Liver (tissue), 9 donors: ENCODE results near the gene THSD4. TPM values are rescaled to one million over a fixed set of nuclear protein-coding genes. Genes with fewer than 3 reads are reported as not detected.
"Not testable (repeated sequence)": the region's sequence is repeated elsewhere in the genome, so short reads cannot be mapped to it uniquely, and the experiment has no call there.

Experiments
- DNase-seq: peaks from one replicate; pipeline ENCODE4 v3.0.0-alpha.2; 2017; ENCODE audit warnings: low spot score
- H3K27ac ChIP-seq, 2 donors: one replicate each; pipeline ENCODE4 v1.7.0; 2013; ENCODE audit warnings: inconsistent platforms in 2 of 2, low read length in 2 of 2, control low read depth in 1 of 2, low read depth in 1 of 2, mild to moderate bottlenecking in 1 of 2
- H3K27me3 ChIP-seq, 4 donors: one replicate each; pipeline versions ENCODE4 v1.6.1 to v1.7.0; 2013; ENCODE audit warnings: low read length in 3 of 4, inconsistent platforms in 1 of 4, mild to moderate bottlenecking in 1 of 4, moderate library complexity in 1 of 4; ENCODE audit not compliant: control insufficient read depth in 4 of 4, insufficient read depth in 4 of 4
- H3K36me3 ChIP-seq, 4 donors: one replicate each; pipeline versions ENCODE4 v1.6.1 to v1.7.0; 2013; ENCODE audit warnings: low read length in 3 of 4, mild to moderate bottlenecking in 3 of 4, low read depth in 1 of 4, moderate library complexity in 1 of 4; ENCODE audit not compliant: control insufficient read depth in 4 of 4, insufficient read depth in 3 of 4
- H3K4me1 ChIP-seq, 4 donors: one replicate each; pipeline versions ENCODE4 v1.6.1 to v1.7.0; 2013; ENCODE audit warnings: low read length in 3 of 4, mild to moderate bottlenecking in 3 of 4, moderate library complexity in 1 of 4; ENCODE audit not compliant: control insufficient read depth in 4 of 4, insufficient read depth in 4 of 4
- H3K4me3 ChIP-seq, 3 donors: one replicate each; pipeline versions ENCODE4 v1.6.1 to v1.7.0; 2013; ENCODE audit warnings: low read length in 3 of 3, control low read depth in 1 of 3, low read depth in 1 of 3, mild to moderate bottlenecking in 1 of 3
- H3K9ac ChIP-seq, 2 donors: one replicate each; pipeline ENCODE4 v1.7.0; 2013; ENCODE audit warnings: low read length in 2 of 2, mild to moderate bottlenecking in 2 of 2, moderate library complexity in 2 of 2, control low read depth in 1 of 2, low read depth in 1 of 2
- H3K9me3 ChIP-seq, 4 donors: one replicate each; pipeline versions ENCODE4 v1.6.1 to v1.7.0; 2013; ENCODE audit warnings: low read length in 3 of 4; ENCODE audit not compliant: control insufficient read depth in 4 of 4
- EGR1 ChIP-seq, 2 donors: IDR thresholded peaks; 2 replicates each; pipeline ENCODE4 v1.6.1; 2016 to 2018; ENCODE audit warnings: antibody characterized with exemption in 2 of 2, low read depth in 2 of 2
- FOXA1 ChIP-seq: IDR thresholded peaks from 2 replicates; pipeline ENCODE4 v1.6.1; 2016; ENCODE audit warnings: antibody characterized with exemption
- FOXA2 ChIP-seq: IDR thresholded peaks from 2 replicates; pipeline ENCODE4 v1.6.1; 2016; ENCODE audit warnings: antibody characterized with exemption
- GABPA ChIP-seq, 2 donors: IDR thresholded peaks in 1 of 2; conservative IDR thresholded peaks in 1 of 2; 2 replicates each; pipeline ENCODE4 v1.6.1; 2016; ENCODE audit warnings: antibody characterized with exemption in 2 of 2, mild to moderate bottlenecking in 1 of 2, moderate library complexity in 1 of 2
- HNF4A ChIP-seq, 2 donors: conservative IDR thresholded peaks; 2 replicates each; pipeline ENCODE4 v1.6.1; 2016; ENCODE audit warnings: antibody characterized with exemption in 2 of 2, mild to moderate bottlenecking in 2 of 2
- HNF4G ChIP-seq: IDR thresholded peaks from 2 replicates; pipeline ENCODE4 v1.6.1; 2016; ENCODE audit warnings: antibody characterized with exemption
- JUND ChIP-seq, 2 donors: IDR thresholded peaks; 2 replicates each; pipeline ENCODE4 v1.6.1; 2016; ENCODE audit warnings: antibody characterized with exemption in 2 of 2
- NR2F2 ChIP-seq: IDR thresholded peaks from 2 replicates; pipeline ENCODE4 v1.6.1; 2016; ENCODE audit warnings: antibody characterized with exemption
- RAD21 ChIP-seq, 2 donors: IDR thresholded peaks; 2 replicates each; pipeline ENCODE4 v1.6.1; 2016; ENCODE audit warnings: antibody characterized with exemption in 2 of 2, mild to moderate bottlenecking in 2 of 2
- RXRA ChIP-seq, 2 donors: IDR thresholded peaks; 2 replicates each; pipeline ENCODE4 v1.6.1; 2017 to 2018; ENCODE audit warnings: antibody characterized with exemption in 2 of 2, mild to moderate bottlenecking in 1 of 2
- SP1 ChIP-seq: IDR thresholded peaks from 2 replicates; pipeline ENCODE4 v1.6.1; 2018; ENCODE audit warnings: antibody characterized with exemption, mild to moderate bottlenecking
- TAF1 ChIP-seq: conservative IDR thresholded peaks from 2 replicates; pipeline ENCODE4 v1.6.1; 2016; ENCODE audit warnings: antibody characterized with exemption, mild to moderate bottlenecking
- YY1 ChIP-seq: IDR thresholded peaks from 2 replicates; pipeline ENCODE4 v1.6.1; 2016; ENCODE audit warnings: antibody characterized with exemption, mild to moderate bottlenecking
- WGBS: extraction: QIAGEN DNeasy Blood & Tissue Kit; methylation state at CpG from one replicate; pipeline ENCODE4 v1.1.7; 2013; 5-methylcytosine and 5-hydroxymethylcytosine counted together
- polyA plus RNA-seq, 2 donors: library from polyadenylated mRNA; stranded (reverse) in 1 of 2; unstranded in 1 of 2; fragments of 200-250 nt in 1 of 2; fragments of >200 nt in 1 of 2; fragmentation: Nextera tagmentation in 1 of 2; extraction: Ambion mirVana in 1 of 2; gene quantifications; one replicate each; pipeline versions ENCODE4 v1.2.1 to v1.2.3, GENCODE V29; 2013 to 2015
- total RNA-seq, 2 donors: library from RNA; depleted of rRNA; stranded (reverse); fragments of >200 nt; gene quantifications; one replicate each; pipeline ENCODE4 v1.2.3, GENCODE V29; 2014
- TF ChIP-seq, protein P1 (sequence below): IDR thresholded peaks from 2 replicates; pipeline ENCODE4 v1.6.1; 2016; ENCODE audit warnings: antibody characterized with exemption
- TF ChIP-seq, protein P2 (sequence below): IDR thresholded peaks from 2 replicates; pipeline ENCODE4 v1.6.1; 2016; ENCODE audit warnings: antibody characterized with exemption
- TF ChIP-seq, protein P3 (sequence below): fragments of 150-350 bp; IDR thresholded peaks from 2 replicates; pipeline ENCODE4 v1.5.1; 2017; ENCODE audit warnings: improper control_type of control experiment, low read depth, low read length; ENCODE audit not compliant: missing input control
- TF ChIP-seq, protein P4 (sequence below): IDR thresholded peaks from 2 replicates; pipeline ENCODE4 v1.6.1; 2016; ENCODE audit warnings: antibody characterized with exemption, mild to moderate bottlenecking
- TF ChIP-seq, protein P5 (sequence below): IDR thresholded peaks from 2 replicates; pipeline ENCODE4 v1.6.1; 2016; ENCODE audit warnings: antibody characterized with exemption
- donor health status: healthy.
- donor health status: healthy.
- donor health status: healthy.
- donor health status: healthy.
- donor health status: healthy.

Gene THSD4
- total and polyA plus RNA-seq, 4 donors: 0.23 to 11.5 (median 1.9) TPM

DNA sequence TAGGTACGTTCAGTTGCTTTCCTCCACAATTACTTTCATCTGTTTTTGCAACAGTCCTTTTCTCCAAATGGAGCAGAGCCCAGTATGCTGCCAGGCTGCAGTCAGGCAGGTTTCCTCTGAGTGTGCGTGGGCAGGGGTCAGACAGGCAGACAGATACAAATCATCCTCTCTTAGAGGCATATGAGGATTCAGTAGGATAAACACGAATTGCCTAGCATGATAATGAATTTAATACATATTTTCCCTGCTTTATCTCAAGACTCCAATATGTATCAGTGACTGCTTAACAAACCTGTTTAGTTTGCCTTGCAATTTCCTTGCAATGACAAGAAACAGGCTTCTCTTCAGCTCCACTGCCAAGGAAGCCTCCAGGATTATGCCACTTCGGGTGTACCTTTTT, 554.4 kb downstream of the THSD4 start:
- no peak overlapping the region for H3K9ac ChIP-seq
- H3K36me3 ChIP-seq: no peaks in the 10 kb centered on the region
- peaks cover 2 to 20% (median 15%) of the 10 kb centered on the region in 4 donors for H3K4me1 ChIP-seq
- H3K9me3 ChIP-seq: no peaks in the 10 kb centered on the region
- 41% methylated on average over 4 of the region's 4 CpGs for WGBS
- no peak overlapping the region for H3K4me3 ChIP-seq
- TF ChIP-seq, protein P1, sequence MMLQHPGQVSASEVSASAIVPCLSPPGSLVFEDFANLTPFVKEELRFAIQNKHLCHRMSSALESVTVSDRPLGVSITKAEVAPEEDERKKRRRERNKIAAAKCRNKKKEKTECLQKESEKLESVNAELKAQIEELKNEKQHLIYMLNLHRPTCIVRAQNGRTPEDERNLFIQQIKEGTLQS: no peak
- TF ChIP-seq EGR1 (IDR thresholded peaks at IDR 0.05; ENCODE audit: low read depth in 2 of 2) (peak in 1 of 2 donors; percentile 26), GABPA (IDR thresholded peaks at IDR 0.05 in 1 of 2, conservative IDR thresholded peaks at IDR 0.05 in 1 of 2) (no peak), RXRA (IDR thresholded peaks at IDR 0.05) (no peak), HNF4A (conservative IDR thresholded peaks at IDR 0.05) (peak in 1 of 2 donors; percentile 24), RAD21 (IDR thresholded peaks at IDR 0.05) (no peak), YY1 (no peak), HNF4G (no peak)
- TF ChIP-seq, protein P2, sequence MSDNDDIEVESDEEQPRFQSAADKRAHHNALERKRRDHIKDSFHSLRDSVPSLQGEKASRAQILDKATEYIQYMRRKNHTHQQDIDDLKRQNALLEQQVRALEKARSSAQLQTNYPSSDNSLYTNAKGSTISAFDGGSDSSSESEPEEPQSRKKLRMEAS: no peak
- TF ChIP-seq, protein P3, sequence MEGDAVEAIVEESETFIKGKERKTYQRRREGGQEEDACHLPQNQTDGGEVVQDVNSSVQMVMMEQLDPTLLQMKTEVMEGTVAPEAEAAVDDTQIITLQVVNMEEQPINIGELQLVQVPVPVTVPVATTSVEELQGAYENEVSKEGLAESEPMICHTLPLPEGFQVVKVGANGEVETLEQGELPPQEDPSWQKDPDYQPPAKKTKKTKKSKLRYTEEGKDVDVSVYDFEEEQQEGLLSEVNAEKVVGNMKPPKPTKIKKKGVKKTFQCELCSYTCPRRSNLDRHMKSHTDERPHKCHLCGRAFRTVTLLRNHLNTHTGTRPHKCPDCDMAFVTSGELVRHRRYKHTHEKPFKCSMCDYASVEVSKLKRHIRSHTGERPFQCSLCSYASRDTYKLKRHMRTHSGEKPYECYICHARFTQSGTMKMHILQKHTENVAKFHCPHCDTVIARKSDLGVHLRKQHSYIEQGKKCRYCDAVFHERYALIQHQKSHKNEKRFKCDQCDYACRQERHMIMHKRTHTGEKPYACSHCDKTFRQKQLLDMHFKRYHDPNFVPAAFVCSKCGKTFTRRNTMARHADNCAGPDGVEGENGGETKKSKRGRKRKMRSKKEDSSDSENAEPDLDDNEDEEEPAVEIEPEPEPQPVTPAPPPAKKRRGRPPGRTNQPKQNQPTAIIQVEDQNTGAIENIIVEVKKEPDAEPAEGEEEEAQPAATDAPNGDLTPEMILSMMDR: no peak
- no peaks in the 10 kb centered on the region for H3K27me3 ChIP-seq
- peak overlapping the region in 1 of 2 donors; percentile 20 for H3K27ac ChIP-seq
- no peak for DNase-seq

DNA sequence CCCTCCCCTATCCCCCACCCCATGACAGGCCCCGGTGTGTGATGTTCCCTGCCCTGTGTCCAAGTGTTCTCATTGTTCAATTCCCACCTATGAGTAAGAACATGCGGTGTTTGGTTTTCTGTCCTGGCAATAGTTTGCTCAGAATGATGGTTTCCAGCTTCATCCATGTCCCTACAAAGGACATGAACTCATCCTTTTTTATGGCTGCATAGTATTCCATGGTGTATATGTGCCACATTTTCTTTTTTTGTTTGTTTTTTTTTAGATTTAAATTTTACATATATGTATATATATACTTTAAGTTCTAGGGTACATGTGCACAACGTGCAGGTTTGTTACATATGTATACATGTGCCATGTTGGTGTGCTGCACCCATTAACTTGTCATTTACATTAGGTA, 555.0 kb downstream of the THSD4 start:
- 92% methylated on average over 3 of the region's 3 CpGs for WGBS
- peaks cover 2 to 20% (median 15%) of the 10 kb centered on the region in 4 donors for H3K4me1 ChIP-seq
- not testable (repeated sequence) for H3K27me3 ChIP-seq, H3K36me3 ChIP-seq, H3K4me3 ChIP-seq, H3K27ac ChIP-seq, H3K9ac ChIP-seq, H3K9me3 ChIP-seq, DNase-seq

DNA sequence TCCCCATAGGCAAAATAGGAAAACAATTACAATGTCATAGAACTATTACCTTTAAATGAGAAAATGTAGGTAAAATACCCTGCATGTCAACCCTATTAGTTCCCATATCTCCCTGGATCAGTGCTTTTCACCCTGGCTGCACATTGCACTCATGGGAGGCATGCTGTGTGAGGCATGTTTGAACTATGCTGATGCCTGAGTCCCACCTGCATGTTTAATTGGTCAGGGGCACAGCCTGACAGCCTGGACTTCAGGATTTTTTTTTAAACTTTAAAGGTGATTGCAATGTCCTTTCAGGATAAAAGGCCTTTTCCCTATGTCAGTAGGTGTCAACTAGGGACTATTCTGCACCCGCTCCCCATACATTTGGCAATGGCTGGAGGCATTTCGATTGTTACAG, 559.1 kb downstream of the THSD4 start:
- no peaks in the 10 kb centered on the region for H3K36me3 ChIP-seq
- no peak overlapping the region for H3K4me3 ChIP-seq
- no peak overlapping the region for H3K27ac ChIP-seq
- no peaks in the 10 kb centered on the region for H3K9me3 ChIP-seq
- no peak overlapping the region for H3K9ac ChIP-seq
- 95% methylated on average over 2 of the region's 2 CpGs for WGBS
- no peaks in the 10 kb centered on the region for H3K27me3 ChIP-seq
- peaks cover 2 to 28% (median 13%) of the 10 kb centered on the region in 4 donors for H3K4me1 ChIP-seq
- DNase-seq: no peak
- TF ChIP-seq GABPA (IDR thresholded peaks at IDR 0.05 in 1 of 2, conservative IDR thresholded peaks at IDR 0.05 in 1 of 2): no peak
- no peak for TF ChIP-seq FOXA2
- TF ChIP-seq JUND (IDR thresholded peaks at IDR 0.05): no peak
- TF ChIP-seq, protein P4, sequence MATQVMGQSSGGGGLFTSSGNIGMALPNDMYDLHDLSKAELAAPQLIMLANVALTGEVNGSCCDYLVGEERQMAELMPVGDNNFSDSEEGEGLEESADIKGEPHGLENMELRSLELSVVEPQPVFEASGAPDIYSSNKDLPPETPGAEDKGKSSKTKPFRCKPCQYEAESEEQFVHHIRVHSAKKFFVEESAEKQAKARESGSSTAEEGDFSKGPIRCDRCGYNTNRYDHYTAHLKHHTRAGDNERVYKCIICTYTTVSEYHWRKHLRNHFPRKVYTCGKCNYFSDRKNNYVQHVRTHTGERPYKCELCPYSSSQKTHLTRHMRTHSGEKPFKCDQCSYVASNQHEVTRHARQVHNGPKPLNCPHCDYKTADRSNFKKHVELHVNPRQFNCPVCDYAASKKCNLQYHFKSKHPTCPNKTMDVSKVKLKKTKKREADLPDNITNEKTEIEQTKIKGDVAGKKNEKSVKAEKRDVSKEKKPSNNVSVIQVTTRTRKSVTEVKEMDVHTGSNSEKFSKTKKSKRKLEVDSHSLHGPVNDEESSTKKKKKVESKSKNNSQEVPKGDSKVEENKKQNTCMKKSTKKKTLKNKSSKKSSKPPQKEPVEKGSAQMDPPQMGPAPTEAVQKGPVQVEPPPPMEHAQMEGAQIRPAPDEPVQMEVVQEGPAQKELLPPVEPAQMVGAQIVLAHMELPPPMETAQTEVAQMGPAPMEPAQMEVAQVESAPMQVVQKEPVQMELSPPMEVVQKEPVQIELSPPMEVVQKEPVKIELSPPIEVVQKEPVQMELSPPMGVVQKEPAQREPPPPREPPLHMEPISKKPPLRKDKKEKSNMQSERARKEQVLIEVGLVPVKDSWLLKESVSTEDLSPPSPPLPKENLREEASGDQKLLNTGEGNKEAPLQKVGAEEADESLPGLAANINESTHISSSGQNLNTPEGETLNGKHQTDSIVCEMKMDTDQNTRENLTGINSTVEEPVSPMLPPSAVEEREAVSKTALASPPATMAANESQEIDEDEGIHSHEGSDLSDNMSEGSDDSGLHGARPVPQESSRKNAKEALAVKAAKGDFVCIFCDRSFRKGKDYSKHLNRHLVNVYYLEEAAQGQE: no peak
- no peak for TF ChIP-seq SP1
- no peak for TF ChIP-seq FOXA1
- TF ChIP-seq EGR1 (IDR thresholded peaks at IDR 0.05; ENCODE audit: low read depth in 2 of 2): no peak
- TF ChIP-seq HNF4G: no peak
- TF ChIP-seq NR2F2: no peak
- TF ChIP-seq, protein P1: no peak
- no peak for TF ChIP-seq YY1
- no peak for TF ChIP-seq TAF1
- TF ChIP-seq, protein P2: no peak
- TF ChIP-seq, protein P5, sequence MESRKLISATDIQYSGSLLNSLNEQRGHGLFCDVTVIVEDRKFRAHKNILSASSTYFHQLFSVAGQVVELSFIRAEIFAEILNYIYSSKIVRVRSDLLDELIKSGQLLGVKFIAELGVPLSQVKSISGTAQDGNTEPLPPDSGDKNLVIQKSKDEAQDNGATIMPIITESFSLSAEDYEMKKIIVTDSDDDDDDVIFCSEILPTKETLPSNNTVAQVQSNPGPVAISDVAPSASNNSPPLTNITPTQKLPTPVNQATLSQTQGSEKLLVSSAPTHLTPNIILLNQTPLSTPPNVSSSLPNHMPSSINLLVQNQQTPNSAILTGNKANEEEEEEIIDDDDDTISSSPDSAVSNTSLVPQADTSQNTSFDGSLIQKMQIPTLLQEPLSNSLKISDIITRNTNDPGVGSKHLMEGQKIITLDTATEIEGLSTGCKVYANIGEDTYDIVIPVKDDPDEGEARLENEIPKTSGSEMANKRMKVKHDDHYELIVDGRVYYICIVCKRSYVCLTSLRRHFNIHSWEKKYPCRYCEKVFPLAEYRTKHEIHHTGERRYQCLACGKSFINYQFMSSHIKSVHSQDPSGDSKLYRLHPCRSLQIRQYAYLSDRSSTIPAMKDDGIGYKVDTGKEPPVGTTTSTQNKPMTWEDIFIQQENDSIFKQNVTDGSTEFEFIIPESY: no peak
- no peak for TF ChIP-seq HNF4A (conservative IDR thresholded peaks at IDR 0.05)
- TF ChIP-seq RXRA (IDR thresholded peaks at IDR 0.05): no peak
